Measurements from ENCODE around the gene PCBP2.

The PCBP2 gene

DNA sequence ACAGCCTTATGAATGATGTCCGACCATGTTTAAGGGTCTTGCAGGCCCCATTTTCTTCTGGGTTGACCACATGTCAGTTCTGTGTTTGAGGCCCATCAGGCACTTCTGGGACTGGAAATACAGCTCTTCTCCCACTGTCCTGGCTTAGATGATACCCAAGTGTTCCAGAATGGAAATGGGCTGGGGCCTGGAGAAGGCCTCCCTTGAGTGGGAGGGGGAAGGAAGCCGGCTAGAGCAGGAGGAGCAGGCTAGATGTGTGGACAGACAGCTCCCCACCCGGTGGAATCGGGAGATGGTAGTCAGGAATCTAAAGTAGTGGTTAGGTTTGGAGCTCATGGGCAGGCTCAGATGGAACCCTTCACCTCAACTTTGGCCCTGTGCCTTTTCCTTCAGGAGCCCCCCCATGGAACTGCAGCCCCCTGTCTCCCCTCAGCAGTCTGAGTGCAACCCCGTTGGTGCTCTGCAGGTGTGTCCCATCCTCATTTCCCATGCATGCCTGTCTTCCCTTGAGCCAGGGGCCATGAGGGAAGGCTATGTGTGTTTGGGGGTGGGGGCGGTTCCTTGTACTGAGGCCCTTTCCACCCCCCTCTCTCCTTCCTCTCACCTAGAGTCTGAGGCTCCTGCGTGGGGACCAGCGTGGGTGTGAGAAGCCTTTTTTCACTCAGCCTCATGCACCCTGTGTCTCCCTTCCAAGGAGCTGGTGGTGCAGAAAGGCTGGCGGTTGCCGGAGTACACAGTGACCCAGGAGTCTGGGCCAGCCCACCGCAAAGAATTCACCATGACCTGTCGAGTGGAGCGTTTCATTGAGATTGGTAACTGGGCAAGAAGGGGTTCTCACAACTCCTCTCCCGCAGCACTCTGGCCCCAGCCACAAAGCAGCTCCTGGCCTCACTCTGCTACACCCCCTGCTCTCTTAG, 52.4 kb downstream of the PCBP2 start:
- H3K4me3 ChIP-seq (ENCODE audit: low read depth, low read length), result no peak overlapping the region
- TF ChIP-seq, protein P1, sequence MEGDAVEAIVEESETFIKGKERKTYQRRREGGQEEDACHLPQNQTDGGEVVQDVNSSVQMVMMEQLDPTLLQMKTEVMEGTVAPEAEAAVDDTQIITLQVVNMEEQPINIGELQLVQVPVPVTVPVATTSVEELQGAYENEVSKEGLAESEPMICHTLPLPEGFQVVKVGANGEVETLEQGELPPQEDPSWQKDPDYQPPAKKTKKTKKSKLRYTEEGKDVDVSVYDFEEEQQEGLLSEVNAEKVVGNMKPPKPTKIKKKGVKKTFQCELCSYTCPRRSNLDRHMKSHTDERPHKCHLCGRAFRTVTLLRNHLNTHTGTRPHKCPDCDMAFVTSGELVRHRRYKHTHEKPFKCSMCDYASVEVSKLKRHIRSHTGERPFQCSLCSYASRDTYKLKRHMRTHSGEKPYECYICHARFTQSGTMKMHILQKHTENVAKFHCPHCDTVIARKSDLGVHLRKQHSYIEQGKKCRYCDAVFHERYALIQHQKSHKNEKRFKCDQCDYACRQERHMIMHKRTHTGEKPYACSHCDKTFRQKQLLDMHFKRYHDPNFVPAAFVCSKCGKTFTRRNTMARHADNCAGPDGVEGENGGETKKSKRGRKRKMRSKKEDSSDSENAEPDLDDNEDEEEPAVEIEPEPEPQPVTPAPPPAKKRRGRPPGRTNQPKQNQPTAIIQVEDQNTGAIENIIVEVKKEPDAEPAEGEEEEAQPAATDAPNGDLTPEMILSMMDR (IDR thresholded peaks at IDR 0.05; ENCODE audit: borderline replicate concordance, insufficient read depth, low read depth, low read length), result no peak

DNA sequence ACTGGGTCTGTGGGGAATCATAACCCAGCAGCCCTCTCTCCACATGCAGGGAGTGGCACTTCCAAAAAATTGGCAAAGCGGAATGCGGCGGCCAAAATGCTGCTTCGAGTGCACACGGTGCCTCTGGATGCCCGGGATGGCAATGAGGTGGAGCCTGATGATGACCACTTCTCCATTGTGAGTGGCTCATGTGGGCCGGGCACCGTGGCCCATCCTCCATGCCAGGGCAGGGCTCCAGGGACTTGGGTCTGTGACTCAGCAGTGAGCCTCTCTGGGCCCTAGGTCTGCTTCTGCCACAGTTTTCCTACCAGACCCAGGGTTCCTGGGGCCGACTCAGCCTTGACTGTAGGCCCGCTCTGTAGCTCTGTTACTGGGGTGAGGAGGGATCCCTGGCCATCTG, 53.2 kb downstream of the PCBP2 start:
- H3K4me3 ChIP-seq (ENCODE audit: low read depth, low read length), result no peak overlapping the region
- TF ChIP-seq, protein P1 (IDR thresholded peaks at IDR 0.05; ENCODE audit: borderline replicate concordance, insufficient read depth, low read depth, low read length), result no peak

DNA sequence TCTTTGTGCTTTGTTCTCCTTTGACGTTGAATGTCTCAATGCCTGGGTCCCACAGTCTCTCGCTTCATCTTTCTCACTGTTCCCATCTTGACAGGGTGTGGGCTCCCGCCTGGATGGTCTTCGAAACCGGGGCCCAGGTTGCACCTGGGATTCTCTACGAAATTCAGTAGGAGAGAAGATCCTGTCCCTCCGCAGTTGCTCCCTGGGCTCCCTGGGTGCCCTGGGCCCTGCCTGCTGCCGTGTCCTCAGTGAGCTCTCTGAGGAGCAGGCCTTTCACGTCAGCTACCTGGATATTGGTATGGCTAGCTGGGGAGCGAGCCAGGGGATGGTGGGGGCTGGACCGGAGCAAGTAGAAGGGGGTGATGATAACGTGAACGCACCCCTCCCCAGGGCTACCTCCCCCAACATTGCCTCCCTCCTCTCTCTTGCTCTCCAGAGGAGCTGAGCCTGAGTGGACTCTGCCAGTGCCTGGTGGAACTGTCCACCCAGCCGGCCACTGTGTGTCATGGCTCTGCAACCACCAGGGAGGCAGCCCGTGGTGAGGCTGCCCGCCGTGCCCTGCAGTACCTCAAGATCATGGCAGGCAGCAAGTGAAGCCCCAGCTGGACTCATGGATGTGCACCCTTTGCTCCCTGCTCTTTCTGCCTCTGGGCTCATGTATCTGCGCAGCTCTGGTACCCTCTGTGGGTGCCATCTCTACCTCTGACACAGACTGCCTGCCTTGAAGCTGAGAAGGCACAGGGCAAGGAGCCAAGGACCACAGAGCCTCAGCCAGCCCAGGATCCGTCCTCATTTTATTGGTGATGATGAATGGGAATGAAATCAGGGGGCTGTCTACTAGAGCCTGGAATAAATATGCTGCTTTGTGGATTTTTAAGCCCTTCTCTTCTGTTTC, 53.9 kb downstream of the PCBP2 start:
- TF ChIP-seq, protein P1 (IDR thresholded peaks at IDR 0.05; ENCODE audit: borderline replicate concordance, insufficient read depth, low read depth, low read length), result no peak
- H3K4me3 ChIP-seq (ENCODE audit: low read depth, low read length), result no peak overlapping the region

DNA sequence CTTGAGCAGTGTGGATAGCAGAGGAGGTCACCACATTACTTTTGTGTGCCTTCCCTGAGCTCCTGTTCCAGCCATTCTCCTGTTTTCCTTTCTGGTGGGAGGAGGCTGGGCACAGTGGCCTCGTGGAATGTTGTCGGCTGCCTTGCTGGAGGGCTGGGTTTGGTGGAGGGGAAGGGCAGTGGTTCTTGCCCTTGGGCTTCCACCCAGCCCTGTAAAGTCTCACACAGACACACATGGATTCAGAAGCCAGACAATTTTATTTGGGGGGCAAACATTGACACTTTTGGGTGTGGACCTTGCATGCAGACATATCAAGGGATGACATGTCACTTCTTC, 54.5 kb downstream of the PCBP2 start:
- H3K4me3 ChIP-seq (ENCODE audit: low read depth, low read length), result no peak overlapping the region
- TF ChIP-seq, protein P1 (IDR thresholded peaks at IDR 0.05; ENCODE audit: borderline replicate concordance, insufficient read depth, low read depth, low read length), result no peak

DNA sequence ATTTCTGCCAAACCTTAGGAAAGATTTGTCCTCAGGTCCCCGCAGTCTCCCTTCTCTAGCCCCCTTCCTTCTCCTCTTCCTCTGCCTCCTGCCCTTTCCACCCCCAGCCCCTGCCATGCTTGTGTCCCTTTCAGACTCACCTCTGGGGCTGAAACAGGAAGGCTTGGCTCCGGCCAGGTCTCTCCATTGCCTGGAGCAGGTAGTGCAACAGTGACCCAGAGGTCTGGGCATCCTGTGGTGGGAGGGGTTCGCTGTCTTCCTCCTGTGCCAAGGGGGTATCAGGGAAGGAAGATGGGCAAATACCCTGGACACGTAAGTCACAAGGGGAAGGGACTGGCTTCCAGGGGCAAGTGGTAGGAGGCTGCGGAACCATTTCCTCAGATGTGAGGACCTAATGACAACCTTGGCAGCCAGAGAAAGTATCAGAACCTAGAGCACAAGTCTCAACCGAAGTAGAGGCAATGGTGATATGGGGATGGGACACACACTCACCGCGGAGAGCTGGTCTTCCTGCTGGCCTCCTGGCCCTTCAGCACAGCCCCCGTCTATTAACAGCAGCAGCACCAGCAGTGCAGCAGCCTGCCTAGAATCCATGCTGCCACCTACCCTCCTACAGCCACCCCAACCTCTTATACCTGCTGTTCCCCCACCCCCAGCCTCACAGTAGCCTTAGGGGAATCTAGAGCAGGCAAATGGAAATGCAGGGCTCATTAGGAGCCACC, 55.1 kb downstream of the PCBP2 start, which contains the start of gene NPFF:
NPFF (minus strand) TSS at position 604 of the 722 bp plus-strand sequence; CDS start at position 594, 10 bp downstream.
- TF ChIP-seq, protein P1 (IDR thresholded peaks at IDR 0.05; ENCODE audit: borderline replicate concordance, insufficient read depth, low read depth, low read length), result no peak
- H3K4me3 ChIP-seq (ENCODE audit: low read depth, low read length), result no peak within 1 kb of the TSS

DNA sequence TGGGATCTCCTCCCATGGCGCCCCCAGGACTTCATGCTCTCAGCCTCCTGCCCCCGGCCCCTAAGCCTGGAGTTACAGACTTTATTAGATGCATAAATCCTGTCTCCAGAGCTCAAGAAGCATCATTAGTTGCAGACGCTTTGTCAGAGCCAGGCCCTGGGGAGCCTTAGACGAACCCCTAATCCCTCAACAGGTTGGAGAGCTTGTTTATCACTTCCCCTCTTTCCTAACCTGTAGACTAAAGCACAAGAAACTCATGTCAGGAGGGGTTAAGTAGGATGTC, 55.6 kb downstream of the PCBP2 start:
- H3K4me3 ChIP-seq (ENCODE audit: low read depth, low read length), result no peak overlapping the region
- TF ChIP-seq, protein P1 (IDR thresholded peaks at IDR 0.05; ENCODE audit: borderline replicate concordance, insufficient read depth, low read depth, low read length), result no peak

Data from GM12875 (cell line).